Esophagus muscularis mucosa (tissue), 4 donors: ENCODE data around the gene DTNA.

ENCODE experiments used
- EP300 ChIP-seq: sonication (generic); formaldehyde crosslinking; IDR thresholded peaks from one replicate; pipeline ENCODE4 v1.6.1; 2017; ENCODE audit warnings: antibody characterized with exemption
- POLR2A ChIP-seq: fragments of 450-650 bp; IDR thresholded peaks from one replicate; pipeline ENCODE4 v1.6.1; 2017; ENCODE audit warnings: antibody characterized with exemption, moderate library complexity, mild to moderate bottlenecking, low read depth
- TF ChIP-seq, protein P1 (sequence below), 3 experiments: fragments of 200-600 bp in 2 of 3; fragments of 450-650 bp in 1 of 3; sonication (generic) in 2 of 3; IDR thresholded peaks; one replicate each; pipeline ENCODE4 v1.5.1; 2017 to 2019; ENCODE audit warnings: antibody characterized with exemption in 3 of 3, mild to moderate bottlenecking in 2 of 3, moderate library complexity in 1 of 3

DNA sequence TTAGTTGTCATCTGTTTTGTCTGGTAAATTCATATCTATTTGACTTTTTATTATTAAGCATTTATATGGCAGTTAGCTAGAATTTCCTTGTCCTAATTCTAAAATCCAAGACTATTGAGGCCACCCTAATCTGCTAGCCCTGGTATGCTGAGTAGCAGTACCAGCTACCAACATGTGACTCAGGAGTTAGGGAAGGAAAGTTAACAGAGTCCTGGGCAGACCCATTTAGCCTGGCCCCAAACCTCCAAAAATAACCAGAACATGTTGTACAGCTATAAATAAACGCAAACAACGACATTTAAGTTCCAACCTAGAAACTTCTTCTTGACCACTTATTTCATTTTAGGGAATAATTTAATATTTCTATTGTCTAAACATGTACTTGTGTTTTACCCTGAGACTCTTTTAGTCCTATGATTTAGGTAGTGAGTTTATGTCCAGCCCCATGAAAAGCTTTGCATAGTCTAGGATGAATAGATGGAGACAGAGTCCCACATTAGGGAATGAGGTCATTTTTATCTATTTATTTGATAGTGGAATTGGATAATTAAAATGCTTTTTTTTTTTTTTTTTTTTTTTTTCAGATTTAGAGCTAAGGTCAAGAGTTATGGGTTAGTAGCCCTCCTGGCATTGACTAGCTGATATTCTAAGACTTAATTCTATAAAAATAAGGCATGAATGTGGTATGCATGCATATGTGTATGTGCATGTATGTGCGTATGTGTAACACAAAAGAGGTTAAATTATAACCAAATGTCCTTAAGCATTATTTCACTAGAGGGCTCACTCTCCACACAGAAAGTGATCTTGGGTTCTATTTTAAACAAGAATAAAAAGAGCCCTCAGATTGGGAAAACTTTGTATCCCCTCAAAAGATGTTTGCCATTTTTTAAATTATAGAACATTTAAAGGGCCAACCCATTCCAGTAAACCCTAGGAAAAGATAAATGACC is 171.1 kb downstream of the DTNA start:
- TF ChIP-seq POLR2A: no peak
- TF ChIP-seq EP300: no peak
- TF ChIP-seq, protein P1, sequence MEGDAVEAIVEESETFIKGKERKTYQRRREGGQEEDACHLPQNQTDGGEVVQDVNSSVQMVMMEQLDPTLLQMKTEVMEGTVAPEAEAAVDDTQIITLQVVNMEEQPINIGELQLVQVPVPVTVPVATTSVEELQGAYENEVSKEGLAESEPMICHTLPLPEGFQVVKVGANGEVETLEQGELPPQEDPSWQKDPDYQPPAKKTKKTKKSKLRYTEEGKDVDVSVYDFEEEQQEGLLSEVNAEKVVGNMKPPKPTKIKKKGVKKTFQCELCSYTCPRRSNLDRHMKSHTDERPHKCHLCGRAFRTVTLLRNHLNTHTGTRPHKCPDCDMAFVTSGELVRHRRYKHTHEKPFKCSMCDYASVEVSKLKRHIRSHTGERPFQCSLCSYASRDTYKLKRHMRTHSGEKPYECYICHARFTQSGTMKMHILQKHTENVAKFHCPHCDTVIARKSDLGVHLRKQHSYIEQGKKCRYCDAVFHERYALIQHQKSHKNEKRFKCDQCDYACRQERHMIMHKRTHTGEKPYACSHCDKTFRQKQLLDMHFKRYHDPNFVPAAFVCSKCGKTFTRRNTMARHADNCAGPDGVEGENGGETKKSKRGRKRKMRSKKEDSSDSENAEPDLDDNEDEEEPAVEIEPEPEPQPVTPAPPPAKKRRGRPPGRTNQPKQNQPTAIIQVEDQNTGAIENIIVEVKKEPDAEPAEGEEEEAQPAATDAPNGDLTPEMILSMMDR (IDR thresholded peaks at IDR 0.05): peak in 1 of 3 experiments; percentile 13
